Superior temporal gyrus (tissue), 1 donor: ENCODE results near the gene FRMD4A.

Experiments
- DNase-seq: peaks from one replicate; pipeline ENCODE4 v3.0.0-alpha.2; 2016; ENCODE audit errors: extremely low spot score

The FRMD4A gene

GRCh38 chr10:14294347-14295059 is 36.2 kb downstream of the FRMD4A start:
- no peak for DNase-seq

- no peak for DNase-seq
These were observed 37.2 kb downstream of the FRMD4A start for GRCh38 chr10:14293526-14293925.

GRCh38 chr10:14291296-14291695 is 39.4 kb downstream of the FRMD4A start:
- no peak for DNase-seq

GRCh38 chr10:14285941-14286560 is 44.7 kb downstream of the FRMD4A start:
- DNase-seq, result no peak

GRCh38 chr10:14282276-14282675 is 48.4 kb downstream of the FRMD4A start:
- DNase-seq, result no peak

- no peak for DNase-seq
These were observed 52.2 kb downstream of the FRMD4A start for GRCh38 chr10:14278533-14278932.

- no peak for DNase-seq
These were observed 54.5 kb downstream of the FRMD4A start for GRCh38 chr10:14276210-14276609.

GRCh38 chr10:14271621-14272020 is 59.1 kb downstream of the FRMD4A start:
- DNase-seq, result no peak

GRCh38 chr10:14270370-14270769 is 60.4 kb downstream of the FRMD4A start:
- no peak for DNase-seq

- no peak for DNase-seq
These were observed 65.0 kb downstream of the FRMD4A start for GRCh38 chr10:14265709-14266108.

GRCh38 chr10:14262836-14263425 is 67.8 kb downstream of the FRMD4A start:
- DNase-seq, result no peak

- no peak for DNase-seq
These were observed 69.4 kb downstream of the FRMD4A start for GRCh38 chr10:14261336-14261735.

- no peak for DNase-seq
These were observed 70.8 kb downstream of the FRMD4A start for GRCh38 chr10:14259696-14260566.

- DNase-seq, result no peak
These were observed 76.4 kb downstream of the FRMD4A start for GRCh38 chr10:14254368-14254767.

GRCh38 chr10:14253711-14254110 is 77.0 kb downstream of the FRMD4A start:
- no peak for DNase-seq

- DNase-seq, result no peak
These were observed 77.6 kb downstream of the FRMD4A start for GRCh38 chr10:14253079-14253478.

GRCh38 chr10:14250496-14251076 is 80.1 kb downstream of the FRMD4A start:
- no peak for DNase-seq

GRCh38 chr10:14247377-14248116 is 83.2 kb downstream of the FRMD4A start:
- DNase-seq, result no peak

GRCh38 chr10:14244801-14245211 is 85.9 kb downstream of the FRMD4A start:
- no peak for DNase-seq

GRCh38 chr10:14244147-14244546 is 86.6 kb downstream of the FRMD4A start:
- DNase-seq, result no peak

- no peak for DNase-seq
These were observed 87.5 kb downstream of the FRMD4A start for GRCh38 chr10:14243221-14243620.
